ENCODE data around the gene MSANTD1.

The MSANTD1 gene

DNA sequence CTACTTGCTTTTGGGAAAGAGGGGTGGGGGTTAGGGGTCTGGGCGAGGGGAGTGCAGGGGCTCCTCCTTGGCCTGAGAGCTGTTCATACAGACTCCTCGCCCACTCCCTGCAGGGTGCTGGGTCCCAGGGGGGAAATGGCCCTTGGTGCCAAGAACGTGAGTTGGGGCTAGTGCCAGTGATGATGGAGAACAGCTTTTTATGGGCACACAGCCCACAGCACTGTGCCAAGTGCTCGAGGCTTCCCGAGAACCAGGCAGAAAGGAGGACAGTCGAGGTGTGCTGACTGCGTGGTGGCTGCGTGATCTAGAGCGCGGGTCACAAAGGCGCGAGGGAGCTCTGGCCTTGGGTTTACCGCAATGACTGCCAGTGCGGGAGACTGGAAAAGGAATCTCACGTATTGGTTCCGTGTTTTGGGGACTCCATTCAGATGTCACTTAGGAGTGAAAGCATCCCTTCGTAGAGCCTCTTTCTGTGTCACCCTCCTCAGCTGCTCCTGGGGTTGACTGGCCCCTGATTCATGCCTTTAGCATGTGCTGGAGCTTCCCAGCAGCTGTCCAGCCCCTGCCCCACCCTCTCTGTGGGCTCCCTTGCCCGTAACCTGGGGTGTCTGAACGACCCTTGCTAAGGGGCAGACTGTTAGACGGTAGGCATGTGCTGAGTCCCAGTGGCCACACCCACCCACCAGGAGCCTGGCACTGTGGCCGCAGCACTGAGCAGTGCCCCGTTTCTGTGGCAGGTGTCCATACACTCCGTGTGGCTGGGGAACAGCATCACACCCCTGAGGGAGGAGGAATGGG is 20.9 kb upstream of the MSANTD1 start:
- DNase-seq (ENCODE audit: low spot score) = peak; percentile 28
- ATAC-seq (ENCODE audit: low read depth) = no peak
- H3K9me3 ChIP-seq (ENCODE audit: severe bottlenecking) = no peaks in the 10 kb centered on the region
- TF ChIP-seq, protein P1, sequence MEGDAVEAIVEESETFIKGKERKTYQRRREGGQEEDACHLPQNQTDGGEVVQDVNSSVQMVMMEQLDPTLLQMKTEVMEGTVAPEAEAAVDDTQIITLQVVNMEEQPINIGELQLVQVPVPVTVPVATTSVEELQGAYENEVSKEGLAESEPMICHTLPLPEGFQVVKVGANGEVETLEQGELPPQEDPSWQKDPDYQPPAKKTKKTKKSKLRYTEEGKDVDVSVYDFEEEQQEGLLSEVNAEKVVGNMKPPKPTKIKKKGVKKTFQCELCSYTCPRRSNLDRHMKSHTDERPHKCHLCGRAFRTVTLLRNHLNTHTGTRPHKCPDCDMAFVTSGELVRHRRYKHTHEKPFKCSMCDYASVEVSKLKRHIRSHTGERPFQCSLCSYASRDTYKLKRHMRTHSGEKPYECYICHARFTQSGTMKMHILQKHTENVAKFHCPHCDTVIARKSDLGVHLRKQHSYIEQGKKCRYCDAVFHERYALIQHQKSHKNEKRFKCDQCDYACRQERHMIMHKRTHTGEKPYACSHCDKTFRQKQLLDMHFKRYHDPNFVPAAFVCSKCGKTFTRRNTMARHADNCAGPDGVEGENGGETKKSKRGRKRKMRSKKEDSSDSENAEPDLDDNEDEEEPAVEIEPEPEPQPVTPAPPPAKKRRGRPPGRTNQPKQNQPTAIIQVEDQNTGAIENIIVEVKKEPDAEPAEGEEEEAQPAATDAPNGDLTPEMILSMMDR (IDR thresholded peaks at IDR 0.05; ENCODE audit: poor library complexity, severe bottlenecking) = no peak
- peaks cover 38% of the 10 kb centered on the region for H3K36me3 ChIP-seq (ENCODE audit: low read depth)
- no peaks in the 10 kb centered on the region for H3K27me3 ChIP-seq (ENCODE audit: insufficient read depth, poor library complexity, severe bottlenecking)
- no peak overlapping the region for H3K27ac ChIP-seq (ENCODE audit: poor library complexity, severe bottlenecking)
- no peak overlapping the region for H3K4me3 ChIP-seq (ENCODE audit: severe bottlenecking)
- H3K4me1 ChIP-seq (ENCODE audit: insufficient read depth, poor library complexity, severe bottlenecking) = no peaks in the 10 kb centered on the region

DNA sequence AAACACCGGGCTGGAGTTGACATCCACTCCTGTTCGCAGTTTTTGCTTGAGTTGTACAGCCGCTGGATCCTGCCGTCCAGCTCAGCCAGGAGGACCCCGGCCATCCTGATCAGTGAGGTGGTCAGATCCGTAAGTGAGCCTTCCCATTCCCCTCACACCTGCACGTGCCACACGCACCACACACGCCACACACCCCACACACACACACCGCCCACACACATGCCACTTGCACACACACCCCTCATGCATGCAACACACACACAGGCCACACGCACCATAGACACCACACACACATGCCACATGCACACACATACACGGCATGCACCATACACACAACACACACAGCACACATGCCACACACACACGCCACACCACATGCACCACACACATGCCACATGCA is 20.1 kb upstream of the MSANTD1 start:
- Histone ChIP-seq H3K4me3 (ENCODE audit: severe bottlenecking) (no peak overlapping the region), H3K4me1 (ENCODE audit: insufficient read depth, poor library complexity, severe bottlenecking) (no peaks in the 10 kb centered on the region), H3K27ac (ENCODE audit: poor library complexity, severe bottlenecking) (no peak overlapping the region), H3K9me3 (ENCODE audit: severe bottlenecking) (no peaks in the 10 kb centered on the region), H3K27me3 (ENCODE audit: insufficient read depth, poor library complexity, severe bottlenecking) (no peaks in the 10 kb centered on the region), H3K36me3 (ENCODE audit: low read depth) (peaks cover 45% of the 10 kb centered on the region)
- ATAC-seq (ENCODE audit: low read depth) = no peak
- TF ChIP-seq, protein P1 (IDR thresholded peaks at IDR 0.05; ENCODE audit: poor library complexity, severe bottlenecking) = no peak
- peak; percentile 34 for DNase-seq (ENCODE audit: low spot score)

DNA sequence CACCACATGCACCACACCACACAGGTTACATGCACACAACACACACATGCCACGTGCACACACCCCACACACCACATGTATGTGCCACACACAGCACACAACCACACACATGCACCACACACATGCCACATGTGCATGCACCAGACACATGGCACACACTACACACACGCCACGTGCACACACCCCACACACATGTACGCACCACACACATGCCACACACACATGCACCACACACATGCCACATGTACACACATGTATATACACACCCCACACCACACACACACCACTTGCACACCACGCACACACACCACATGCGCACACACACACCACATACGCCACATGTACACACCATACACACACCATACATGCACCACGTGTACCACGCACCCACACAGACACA is 19.6 kb upstream of the MSANTD1 start:
- Histone ChIP-seq H3K9me3 (ENCODE audit: severe bottlenecking) (no peaks in the 10 kb centered on the region), H3K27me3 (ENCODE audit: insufficient read depth, poor library complexity, severe bottlenecking) (no peaks in the 10 kb centered on the region), H3K27ac (ENCODE audit: poor library complexity, severe bottlenecking) (no peak overlapping the region), H3K4me1 (ENCODE audit: insufficient read depth, poor library complexity, severe bottlenecking) (no peaks in the 10 kb centered on the region), H3K4me3 (ENCODE audit: severe bottlenecking) (no peak overlapping the region), H3K36me3 (ENCODE audit: low read depth) (peaks cover 45% of the 10 kb centered on the region)
- DNase-seq (ENCODE audit: low spot score) = no peak
- TF ChIP-seq, protein P1 (IDR thresholded peaks at IDR 0.05; ENCODE audit: poor library complexity, severe bottlenecking) = no peak
- no peak for ATAC-seq (ENCODE audit: low read depth)

DNA sequence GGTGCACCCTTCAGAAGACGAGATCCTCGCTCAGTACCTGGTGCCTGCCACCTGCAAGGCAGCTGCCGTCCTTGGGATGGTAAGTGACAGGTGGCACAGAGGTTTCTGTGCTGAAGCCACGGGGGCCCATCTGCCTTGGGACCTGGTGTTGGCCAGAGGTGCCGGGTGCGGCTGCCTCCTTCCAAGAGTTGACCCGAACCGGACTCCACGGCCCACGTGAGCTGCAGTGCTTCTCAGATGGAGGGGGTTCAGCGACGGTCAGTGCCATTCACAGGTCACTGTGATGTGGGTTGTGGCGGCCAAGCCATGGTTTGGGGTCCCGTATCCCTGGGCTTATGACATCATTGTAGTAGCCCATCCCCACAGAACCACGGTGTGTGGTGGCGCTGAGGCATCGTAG is 19.0 kb upstream of the MSANTD1 start:
- ATAC-seq (ENCODE audit: low read depth) (no peak), DNase-seq (ENCODE audit: low spot score) (no peak)
- H3K4me3 ChIP-seq (ENCODE audit: severe bottlenecking) = no peak overlapping the region
- no peaks in the 10 kb centered on the region for H3K4me1 ChIP-seq (ENCODE audit: insufficient read depth, poor library complexity, severe bottlenecking)
- H3K9me3 ChIP-seq (ENCODE audit: severe bottlenecking) = no peaks in the 10 kb centered on the region
- no peaks in the 10 kb centered on the region for H3K27me3 ChIP-seq (ENCODE audit: insufficient read depth, poor library complexity, severe bottlenecking)
- H3K27ac ChIP-seq (ENCODE audit: poor library complexity, severe bottlenecking) = no peak overlapping the region
- TF ChIP-seq, protein P1 (IDR thresholded peaks at IDR 0.05; ENCODE audit: poor library complexity, severe bottlenecking) = no peak
- H3K36me3 ChIP-seq (ENCODE audit: low read depth) = peaks cover 45% of the 10 kb centered on the region

DNA sequence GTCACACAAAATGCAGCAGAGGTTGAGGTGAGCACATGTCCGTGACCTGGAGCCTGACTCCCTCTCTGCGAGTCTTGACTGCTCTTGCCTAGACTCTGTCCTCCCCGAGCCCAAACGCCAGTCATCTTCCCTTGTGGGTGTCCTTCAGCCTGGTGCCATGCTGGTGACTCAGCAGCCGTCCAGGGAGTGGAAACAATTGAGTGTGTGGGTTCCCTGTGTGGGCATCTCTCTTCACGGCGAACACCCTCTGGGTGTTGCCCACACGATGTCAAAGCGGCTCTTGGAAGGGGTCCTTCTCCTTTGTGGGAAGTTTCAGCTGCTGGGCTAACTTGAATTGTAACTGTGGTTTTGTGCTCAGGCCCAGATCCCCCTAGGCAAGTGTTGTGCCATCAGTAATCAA is 17.5 kb upstream of the MSANTD1 start:
- Histone ChIP-seq H3K4me1 (ENCODE audit: insufficient read depth, poor library complexity, severe bottlenecking) (no peaks in the 10 kb centered on the region), H3K9me3 (ENCODE audit: severe bottlenecking) (no peaks in the 10 kb centered on the region), H3K27me3 (ENCODE audit: insufficient read depth, poor library complexity, severe bottlenecking) (no peaks in the 10 kb centered on the region), H3K4me3 (ENCODE audit: severe bottlenecking) (no peak overlapping the region), H3K27ac (ENCODE audit: poor library complexity, severe bottlenecking) (no peak overlapping the region), H3K36me3 (ENCODE audit: low read depth) (peaks cover 54% of the 10 kb centered on the region)
- no peak for DNase-seq (ENCODE audit: low spot score)
- no peak for ATAC-seq (ENCODE audit: low read depth)
- TF ChIP-seq, protein P1 (IDR thresholded peaks at IDR 0.05; ENCODE audit: poor library complexity, severe bottlenecking) = no peak

All from RWPE2 (cell line).